ENCODE results near the gene TENM3.
"Not testable (repeated sequence)": the region's sequence is repeated elsewhere in the genome, so short reads cannot be mapped to it uniquely, and the experiment has no call there.

The TENM3 gene

GRCh38 chr4:182243204-182243603 lies at the start of gene TENM3:
TSS of gene TENM3 (plus strand) at chr4:182243402. CDS start at chr4:182324021, 80,619 bp downstream.
- not testable (repeated sequence) for H3K4me3 Mint-ChIP-seq; H3K9me3 Mint-ChIP-seq; H3K27me3 Mint-ChIP-seq (ENCODE audit: low read depth); H3K36me3 Mint-ChIP-seq (ENCODE audit: low read depth)
- Mint-ChIP-seq H3K4me1 (peaks cover 44% of the 10 kb centered on the region), H3K27ac (peak within 1 kb of the TSS in 1 of 3 experiments; percentile 17)

- H3K36me3 Mint-ChIP-seq (ENCODE audit: low read depth): peaks cover 7% of the 10 kb centered on the region
- H3K4me1 Mint-ChIP-seq: peaks cover 52% of the 10 kb centered on the region
- TF ChIP-seq CTCF (IDR thresholded peaks at IDR 0.05; ENCODE audit: unreplicated experiment in 3 of 3): no peak
- H3K4me3 Mint-ChIP-seq: no peak overlapping the region
- no peaks in the 10 kb centered on the region for H3K9me3 Mint-ChIP-seq
- no peaks in the 10 kb centered on the region for H3K27me3 Mint-ChIP-seq (ENCODE audit: low read depth)
- peak overlapping the region in 2 of 3 experiments; percentile 19 to 26 for H3K27ac Mint-ChIP-seq
Observed at GRCh38 chr4:182194091-182194824, 48.9 kb upstream of the TENM3 start.

- H3K4me1 Mint-ChIP-seq: peaks cover 22% of the 10 kb centered on the region
- H3K27ac Mint-ChIP-seq: no peak overlapping the region
- H3K4me3 Mint-ChIP-seq: no peak overlapping the region
- no peaks in the 10 kb centered on the region for H3K27me3 Mint-ChIP-seq (ENCODE audit: low read depth)
- H3K36me3 Mint-ChIP-seq (ENCODE audit: low read depth): peaks cover 7% of the 10 kb centered on the region
- no peak for TF ChIP-seq CTCF (IDR thresholded peaks at IDR 0.05; ENCODE audit: unreplicated experiment in 3 of 3)
- no peaks in the 10 kb centered on the region for H3K9me3 Mint-ChIP-seq
Observed at GRCh38 chr4:182197611-182198010, 45.6 kb upstream of the TENM3 start.

- peaks cover 7% of the 10 kb centered on the region for H3K36me3 Mint-ChIP-seq (ENCODE audit: low read depth)
- no peaks in the 10 kb centered on the region for H3K27me3 Mint-ChIP-seq (ENCODE audit: low read depth)
- TF ChIP-seq CTCF (IDR thresholded peaks at IDR 0.05; ENCODE audit: unreplicated experiment in 3 of 3): no peak
- H3K4me3 Mint-ChIP-seq: no peak overlapping the region
- H3K9me3 Mint-ChIP-seq: peaks cover 3% of the 10 kb centered on the region
- peak overlapping the region in 1 of 3 experiments; percentile 57 for H3K27ac Mint-ChIP-seq
- H3K4me1 Mint-ChIP-seq: peaks cover 30% of the 10 kb centered on the region
Observed at GRCh38 chr4:182201871-182202270, 41.3 kb upstream of the TENM3 start.

GRCh38 chr4:182202650-182203049 lies 40.6 kb upstream of the TENM3 start:
- Mint-ChIP-seq H3K9me3 (peaks cover 3% of the 10 kb centered on the region), H3K27me3 (ENCODE audit: low read depth) (no peaks in the 10 kb centered on the region), H3K4me1 (peaks cover 34% of the 10 kb centered on the region), H3K27ac (no peak overlapping the region), H3K36me3 (ENCODE audit: low read depth) (peaks cover 7% of the 10 kb centered on the region), H3K4me3 (no peak overlapping the region)
- TF ChIP-seq CTCF (IDR thresholded peaks at IDR 0.05; ENCODE audit: unreplicated experiment in 3 of 3): no peak

- peak overlapping the region; percentile 4 to 29 (median 22) for H3K27ac Mint-ChIP-seq
- peaks cover 3% of the 10 kb centered on the region for H3K9me3 Mint-ChIP-seq
- no peak for TF ChIP-seq CTCF (IDR thresholded peaks at IDR 0.05; ENCODE audit: unreplicated experiment in 3 of 3)
- no peaks in the 10 kb centered on the region for H3K27me3 Mint-ChIP-seq (ENCODE audit: low read depth)
- no peaks in the 10 kb centered on the region for H3K36me3 Mint-ChIP-seq (ENCODE audit: low read depth)
- H3K4me1 Mint-ChIP-seq: peaks cover 43% of the 10 kb centered on the region
- no peak overlapping the region for H3K4me3 Mint-ChIP-seq
Observed at GRCh38 chr4:182203872-182204411, 39.3 kb upstream of the TENM3 start.

All from nephron (organoid).